ENCODE data around the gene PRPF4.
"Not testable (repeated sequence)": the region's sequence is repeated elsewhere in the genome, so short reads cannot be mapped to it uniquely, and the experiment has no call there.

Gene PRPF4

GRCh38 chr9:113275157-113276131, at the start of gene PRPF4, which contains the start of gene CDC26:
TSS of gene PRPF4 (plus strand) at chr9:113275658. CDS start at chr9:113275744, 86 bp downstream.
TSS of gene CDC26 (minus strand) at chr9:113275572. CDS start at chr9:113272507, 3,065 bp downstream.
- peak; percentile 92 to 95 (median 94) for DNase-seq (ENCODE audit: low read depth in 4 of 4, low spot score in 1 of 4)

GRCh38 chr9:113227436-113227835, 48.0 kb upstream of the PRPF4 start:
- no peak for DNase-seq (ENCODE audit: low read depth in 4 of 4, low spot score in 1 of 4)

GRCh38 chr9:113228130-113228665, 47.3 kb upstream of the PRPF4 start:
- DNase-seq (ENCODE audit: low read depth in 4 of 4, low spot score in 1 of 4) = no peak

GRCh38 chr9:113231701-113232100, 43.8 kb upstream of the PRPF4 start:
- DNase-seq (ENCODE audit: low read depth in 4 of 4, low spot score in 1 of 4) = no peak

GRCh38 chr9:113235701-113236255, 39.7 kb upstream of the PRPF4 start:
- not testable (repeated sequence) for DNase-seq (ENCODE audit: low read depth in 4 of 4, low spot score in 1 of 4)

GRCh38 chr9:113237026-113237425, 38.4 kb upstream of the PRPF4 start:
- DNase-seq (ENCODE audit: low read depth in 4 of 4, low spot score in 1 of 4) = no peak

GRCh38 chr9:113238202-113238858, 37.1 kb upstream of the PRPF4 start:
- no peak for DNase-seq (ENCODE audit: low read depth in 4 of 4, low spot score in 1 of 4)

- DNase-seq (ENCODE audit: low read depth in 4 of 4, low spot score in 1 of 4) = no peak
Measured at GRCh38 chr9:113238859-113239232, 36.6 kb upstream of the PRPF4 start.

GRCh38 chr9:113241161-113241560, 34.3 kb upstream of the PRPF4 start:
- DNase-seq (ENCODE audit: low read depth in 4 of 4, low spot score in 1 of 4) = no peak

- no peak for DNase-seq (ENCODE audit: low read depth in 4 of 4, low spot score in 1 of 4)
Measured at GRCh38 chr9:113244556-113244955, 30.9 kb upstream of the PRPF4 start.

- DNase-seq (ENCODE audit: low read depth in 4 of 4, low spot score in 1 of 4) = no peak
Measured at GRCh38 chr9:113245894-113246293, 29.6 kb upstream of the PRPF4 start.

GRCh38 chr9:113246928-113247327, 28.5 kb upstream of the PRPF4 start:
- DNase-seq (ENCODE audit: low read depth in 4 of 4, low spot score in 1 of 4) = no peak

GRCh38 chr9:113247640-113248039, 27.8 kb upstream of the PRPF4 start:
- DNase-seq (ENCODE audit: low read depth in 4 of 4, low spot score in 1 of 4) = no peak

GRCh38 chr9:113249661-113250060, 25.8 kb upstream of the PRPF4 start:
- not testable (repeated sequence) for DNase-seq (ENCODE audit: low read depth in 4 of 4, low spot score in 1 of 4)

GRCh38 chr9:113250807-113251206, 24.7 kb upstream of the PRPF4 start:
- no peak for DNase-seq (ENCODE audit: low read depth in 4 of 4, low spot score in 1 of 4)

GRCh38 chr9:113254991-113255390, 20.5 kb upstream of the PRPF4 start:
- no peak for DNase-seq (ENCODE audit: low read depth in 4 of 4, low spot score in 1 of 4)

- DNase-seq (ENCODE audit: low read depth in 4 of 4, low spot score in 1 of 4) = no peak
Measured at GRCh38 chr9:113255438-113255837, 20.0 kb upstream of the PRPF4 start.

- DNase-seq (ENCODE audit: low read depth in 4 of 4, low spot score in 1 of 4) = no peak
Measured at GRCh38 chr9:113257863-113258262, 17.6 kb upstream of the PRPF4 start.

- no peak for DNase-seq (ENCODE audit: low read depth in 4 of 4, low spot score in 1 of 4)
Measured at GRCh38 chr9:113258282-113258681, 17.2 kb upstream of the PRPF4 start.

GRCh38 chr9:113261917-113262671, 13.4 kb upstream of the PRPF4 start:
- no peak for DNase-seq (ENCODE audit: low read depth in 4 of 4, low spot score in 1 of 4)

GRCh38 chr9:113266174-113266573, 9.3 kb upstream of the PRPF4 start:
- DNase-seq (ENCODE audit: low read depth in 4 of 4, low spot score in 1 of 4) = no peak

Data from stimulated activated CD4-positive, alpha-beta T cell treated with anti-CD3 and anti-CD28 coated beads, Interleukin-1b, Interleukin-23, amount 100 ng/mL, for 24 hours (primary cell).